Loucy (cell line): ENCODE measurements around the gene ZNF79.

Source experiments
- H2AFZ ChIP-seq: fragments of 200-600 bp; sonication (generic); 2 replicates; pipeline ENCODE4 v1.6.0; 2016; ENCODE audit warnings: antibody characterized with exemption, mild to moderate bottlenecking, low read length, moderate library complexity
- H3F3A ChIP-seq: fragments of 200-600 bp; 2 replicates; pipeline ENCODE4 v1.6.0; 2016; ENCODE audit warnings: antibody characterized with exemption, low read depth, mild to moderate bottlenecking
- H3K27me3 ChIP-seq: fragments of 200-600 bp; sonication (generic); 2 replicates; pipeline ENCODE4 v1.6.1; 2014; ENCODE audit warnings: low read length, mild to moderate bottlenecking; ENCODE audit not compliant: insufficient read depth, poor library complexity, severe bottlenecking
- H3K36me3 ChIP-seq: fragments of 200-600 bp; sonication (generic); 2 replicates; pipeline ENCODE4 v1.6.1; 2016; ENCODE audit warnings: low read length; ENCODE audit not compliant: insufficient read depth
- H3K4me1 ChIP-seq: fragments of 200-600 bp; sonication (generic); 2 replicates; pipeline ENCODE4 v1.5.1; 2014; ENCODE audit warnings: low read length, mild to moderate bottlenecking; ENCODE audit not compliant: insufficient read depth, poor library complexity, severe bottlenecking
- H3K4me2 ChIP-seq: fragments of 200-600 bp; sonication (generic); 2 replicates; pipeline ENCODE4 v1.6.0; 2014; ENCODE audit warnings: antibody characterized with exemption, low read length, low read depth, mild to moderate bottlenecking; ENCODE audit not compliant: poor library complexity, severe bottlenecking
- H3K4me3 ChIP-seq: fragments of 200-600 bp; sonication (generic); 2 replicates; pipeline ENCODE4 v1.5.1; 2014; ENCODE audit warnings: low read length, mild to moderate bottlenecking, mixed read lengths; ENCODE audit not compliant: poor library complexity, severe bottlenecking
- H3K79me2 ChIP-seq: fragments of 200-600 bp; sonication (generic); 2 replicates; pipeline ENCODE4 v1.6.1; 2014; ENCODE audit warnings: low read length; ENCODE audit not compliant: insufficient read depth
- H3K9ac ChIP-seq: fragments of 200-600 bp; sonication (generic); 2 replicates; pipeline ENCODE4 v1.6.0; 2014; ENCODE audit warnings: mild to moderate bottlenecking, low read depth, low read length, moderate library complexity; ENCODE audit not compliant: poor library complexity, severe bottlenecking
- H3K9me2 ChIP-seq: fragments of 200-600 bp; sonication (generic); replicated peaks from 2 replicates; pipeline ENCODE4 v1.6.1; 2016; ENCODE audit warnings: low read depth, low read length, mixed read lengths
- H3K9me3 ChIP-seq: fragments of 200-600 bp; sonication (generic); 2 replicates; pipeline ENCODE4 v1.6.1; 2014; ENCODE audit warnings: mild to moderate bottlenecking, antibody characterized with exemption, low read length, low read depth; ENCODE audit not compliant: insufficient read depth
- H4K20me1 ChIP-seq: fragments of 200-600 bp; sonication (generic); 2 replicates; pipeline ENCODE4 v1.6.0; 2014; ENCODE audit warnings: antibody characterized with exemption, low read length, mild to moderate bottlenecking; ENCODE audit not compliant: insufficient read depth, poor library complexity, severe bottlenecking
- EZH2phosphoT487 ChIP-seq: fragments of 200-600 bp; IDR thresholded peaks from 2 replicates; pipeline ENCODE4 v1.6.1; 2018; ENCODE audit warnings: antibody characterized with exemption, mild to moderate bottlenecking, moderate library complexity, borderline replicate concordance
- TF ChIP-seq, protein P1 (sequence below): fragments of 200-600 bp; sonication (generic); conservative IDR thresholded peaks from 2 replicates; pipeline ENCODE4 v1.5.1; 2014; ENCODE audit warnings: mild to moderate bottlenecking, antibody characterized with exemption, low read length

ZNF79 gene

DNA sequence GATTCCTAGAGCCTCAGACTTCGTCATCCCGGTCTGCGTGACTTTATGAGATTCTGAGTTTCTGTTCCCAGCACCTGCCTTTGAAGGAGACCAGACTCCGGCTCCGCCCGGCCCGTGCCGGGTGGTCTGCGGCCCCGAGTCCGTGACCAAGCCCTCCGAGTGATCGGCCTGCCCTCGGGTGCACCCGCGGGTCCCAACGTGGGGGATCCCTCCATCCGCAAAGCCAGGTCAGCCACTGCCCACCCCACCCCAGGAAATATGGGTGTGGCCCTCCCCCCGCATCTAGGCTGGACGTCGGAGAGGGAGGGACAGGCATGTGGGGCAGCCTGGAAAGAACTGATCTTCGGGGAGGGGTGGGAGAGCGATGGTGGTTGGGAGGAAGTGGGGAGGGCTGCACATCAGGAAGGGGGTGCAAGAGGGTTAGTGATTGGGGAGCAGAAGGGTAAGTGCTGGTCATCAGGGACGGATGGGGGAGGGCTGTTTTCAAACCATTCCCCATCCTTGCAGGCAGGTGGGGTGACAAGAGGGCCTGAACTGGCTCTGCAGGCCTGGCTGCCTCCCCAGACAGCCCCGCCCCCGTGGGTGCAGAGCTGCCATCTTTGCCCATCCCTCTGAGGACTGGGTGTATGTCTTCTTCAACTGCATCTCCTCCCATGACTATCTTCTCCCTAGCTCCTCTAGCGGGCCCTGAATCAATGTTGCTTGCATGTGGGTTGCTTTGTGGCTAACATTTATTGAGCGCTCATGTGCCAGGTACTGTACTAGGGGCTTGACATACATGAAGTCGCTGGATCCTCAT lies 27.9 kb downstream of the ZNF79 start:
- TF ChIP-seq, protein P1, sequence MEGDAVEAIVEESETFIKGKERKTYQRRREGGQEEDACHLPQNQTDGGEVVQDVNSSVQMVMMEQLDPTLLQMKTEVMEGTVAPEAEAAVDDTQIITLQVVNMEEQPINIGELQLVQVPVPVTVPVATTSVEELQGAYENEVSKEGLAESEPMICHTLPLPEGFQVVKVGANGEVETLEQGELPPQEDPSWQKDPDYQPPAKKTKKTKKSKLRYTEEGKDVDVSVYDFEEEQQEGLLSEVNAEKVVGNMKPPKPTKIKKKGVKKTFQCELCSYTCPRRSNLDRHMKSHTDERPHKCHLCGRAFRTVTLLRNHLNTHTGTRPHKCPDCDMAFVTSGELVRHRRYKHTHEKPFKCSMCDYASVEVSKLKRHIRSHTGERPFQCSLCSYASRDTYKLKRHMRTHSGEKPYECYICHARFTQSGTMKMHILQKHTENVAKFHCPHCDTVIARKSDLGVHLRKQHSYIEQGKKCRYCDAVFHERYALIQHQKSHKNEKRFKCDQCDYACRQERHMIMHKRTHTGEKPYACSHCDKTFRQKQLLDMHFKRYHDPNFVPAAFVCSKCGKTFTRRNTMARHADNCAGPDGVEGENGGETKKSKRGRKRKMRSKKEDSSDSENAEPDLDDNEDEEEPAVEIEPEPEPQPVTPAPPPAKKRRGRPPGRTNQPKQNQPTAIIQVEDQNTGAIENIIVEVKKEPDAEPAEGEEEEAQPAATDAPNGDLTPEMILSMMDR = peak; percentile 29
- TF ChIP-seq EZH2phosphoT487 = no peak
- H3K36me3 ChIP-seq = peaks cover 27% of the 10 kb centered on the region
- H3K9me2 ChIP-seq = no peaks in the 10 kb centered on the region
- peak overlapping the region; percentile 98 for H3K4me3 ChIP-seq
- H2AFZ ChIP-seq = peak overlapping the region; percentile 97
- H3K9me3 ChIP-seq = no peaks in the 10 kb centered on the region
- H3K4me1 ChIP-seq = peaks cover 33% of the 10 kb centered on the region
- H4K20me1 ChIP-seq = peaks cover 39% of the 10 kb centered on the region
- H3F3A ChIP-seq = peaks cover under 1% of the 10 kb centered on the region; the same call in 1 of the 2 replicates
- H3K79me2 ChIP-seq = peaks cover 47% of the 10 kb centered on the region
- H3K9ac ChIP-seq = peak overlapping the region; percentile 97
- H3K27me3 ChIP-seq = peaks cover 9% of the 10 kb centered on the region
- peak overlapping the region; percentile 94 for H3K4me2 ChIP-seq

DNA sequence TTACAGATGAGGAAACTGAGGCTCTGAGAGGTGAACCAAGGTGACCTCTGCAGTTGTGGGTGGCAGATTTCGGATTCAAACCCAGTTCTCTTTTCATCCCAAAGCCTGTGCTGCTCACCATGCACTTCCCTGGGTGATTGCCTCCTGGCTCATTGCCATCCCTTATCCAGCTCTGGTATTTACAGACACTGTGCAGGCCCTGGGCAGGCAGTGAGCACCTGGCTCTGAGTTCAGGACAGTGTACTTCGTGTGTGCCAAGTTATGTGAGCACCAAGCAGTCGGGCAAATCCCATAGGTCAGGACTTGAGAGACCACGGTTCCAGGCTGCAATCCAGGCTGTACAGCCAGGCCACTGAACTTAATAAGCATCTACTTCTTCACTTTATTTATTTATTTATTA lies 28.5 kb downstream of the ZNF79 start:
- peak overlapping the region; percentile 97 for H3K9ac ChIP-seq
- no peak overlapping the region for H2AFZ ChIP-seq
- TF ChIP-seq, protein P1 = peak; percentile 6; the same call in 1 of the 2 replicates
- no peak for TF ChIP-seq EZH2phosphoT487

GRCh38 chr9:127455324-127455992 lies 31.3 kb downstream of the ZNF79 start:
- peaks cover 6% of the 10 kb centered on the region for H4K20me1 ChIP-seq
- peaks cover 6% of the 10 kb centered on the region for H3K4me1 ChIP-seq
- H3K79me2 ChIP-seq = peaks cover 13% of the 10 kb centered on the region
- no peaks in the 10 kb centered on the region for H3F3A ChIP-seq
- TF ChIP-seq, protein P1 = peak; percentile 72
- TF ChIP-seq EZH2phosphoT487 = no peak
- H3K27me3 ChIP-seq = peaks cover 8% of the 10 kb centered on the region
- H3K4me2 ChIP-seq = no peak overlapping the region
- no peaks in the 10 kb centered on the region for H3K36me3 ChIP-seq
- no peak overlapping the region for H2AFZ ChIP-seq
- no peak overlapping the region for H3K9ac ChIP-seq
- H3K4me3 ChIP-seq = no peak overlapping the region
- no peaks in the 10 kb centered on the region for H3K9me2 ChIP-seq
- no peaks in the 10 kb centered on the region for H3K9me3 ChIP-seq

More for the DNA sequence above, 28.5 kb downstream of the ZNF79 start:
- Histone ChIP-seq H3K4me2 (peak overlapping the region; percentile 94), H3F3A (no peaks in the 10 kb centered on the region), H3K36me3 (peaks cover 20% of the 10 kb centered on the region), H4K20me1 (peaks cover 34% of the 10 kb centered on the region), H3K79me2 (peaks cover 41% of the 10 kb centered on the region), H3K4me1 (peaks cover 32% of the 10 kb centered on the region), H3K9me2 (no peaks in the 10 kb centered on the region), H3K27me3 (peaks cover 9% of the 10 kb centered on the region), H3K9me3 (no peaks in the 10 kb centered on the region), H3K4me3 (peak overlapping the region; percentile 98)
